Fibroblast of villous mesenchyme (primary cell): ENCODE results near the gene MYNN. TPM values are rescaled to one million over a fixed set of nuclear protein-coding genes. Genes with fewer than 3 reads are reported as not detected.

ENCODE experiments used
- DNase-seq: peaks from one replicate; pipeline ENCODE4 v3.0.0-alpha.2; 2010; ENCODE audit warnings: low read depth
- H3K4me3 ChIP-seq: 2 replicates; pipeline ENCODE4 v1.5.1; 2011; ENCODE audit warnings: low read depth, mild to moderate bottlenecking, low read length
- CTCF ChIP-seq: IDR thresholded peaks from 2 replicates; pipeline ENCODE4 v1.5.1; 2012; ENCODE audit warnings: low read depth, mild to moderate bottlenecking, low read length; ENCODE audit not compliant: insufficient read depth
- total RNA-seq: library from RNA; depleted of rRNA; stranded (reverse); fragments of >200 nt; gene quantifications from 2 replicates; pipeline ENCODE4 v1.2.3, GENCODE V29; 2012

MYNN gene
- total RNA-seq, 1 donor = 25.5 TPM

GRCh38 chr3:169822983-169823382 lies 49.8 kb downstream of the MYNN start:
- no peak for TF ChIP-seq CTCF
- DNase-seq = no peak
- H3K4me3 ChIP-seq = no peak overlapping the region

DNA sequence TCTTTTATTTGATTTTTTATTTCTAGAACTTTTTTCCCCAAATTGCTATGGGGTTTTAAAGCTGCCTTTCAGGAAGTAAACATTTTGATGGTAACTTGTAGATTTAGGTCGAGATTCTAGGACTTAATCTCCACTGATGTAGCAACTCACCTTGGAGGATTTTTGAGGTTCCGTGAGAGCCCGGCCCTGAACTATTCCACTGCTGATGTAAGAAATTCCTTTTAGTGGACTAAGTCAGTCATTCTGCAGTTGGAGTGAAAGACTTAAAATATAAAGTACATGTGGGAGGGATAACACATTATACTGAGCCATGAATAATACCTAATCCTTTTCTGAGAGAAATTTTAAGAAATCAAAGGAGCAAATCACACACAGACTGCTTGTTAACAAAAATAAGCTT lies 52.1 kb downstream of the MYNN start:
- TF ChIP-seq CTCF = no peak
- no peak overlapping the region for H3K4me3 ChIP-seq
- no peak for DNase-seq

- no peak for DNase-seq
- no peak overlapping the region for H3K4me3 ChIP-seq
- TF ChIP-seq CTCF = no peak
Measured at GRCh38 chr3:169827712-169828111, 54.5 kb downstream of the MYNN start.

GRCh38 chr3:169835533-169835932 lies 62.3 kb downstream of the MYNN start:
- no peak for TF ChIP-seq CTCF
- H3K4me3 ChIP-seq = no peak overlapping the region
- DNase-seq = no peak

- no peak for DNase-seq
- no peak overlapping the region for H3K4me3 ChIP-seq
- TF ChIP-seq CTCF = no peak
Measured at GRCh38 chr3:169836078-169836941, 63.1 kb downstream of the MYNN start.

GRCh38 chr3:169836942-169837275 lies 63.7 kb downstream of the MYNN start:
- no peak for DNase-seq

More at GRCh38 chr3:169836942-169837275, 63.7 kb downstream of the MYNN start:
- no peak for TF ChIP-seq CTCF
- H3K4me3 ChIP-seq = no peak overlapping the region
